Vagina (tissue), 2 donors: ENCODE measurements around the gene TAGLN3.

Experiments used
- POLR2A ChIP-seq, 2 donors: fragments of 450-650 bp; IDR thresholded peaks; one replicate each; pipeline ENCODE4 v1.6.1; 2017; ENCODE audit warnings: antibody characterized with exemption in 2 of 2, mild to moderate bottlenecking in 2 of 2, moderate library complexity in 2 of 2
- POLR2AphosphoS5 ChIP-seq, 2 donors: sonication (generic); formaldehyde crosslinking; IDR thresholded peaks; one replicate each; pipeline ENCODE4 v1.9.0; 2017; ENCODE audit warnings: antibody characterized with exemption in 2 of 2, mild to moderate bottlenecking in 2 of 2, low read depth in 1 of 2; ENCODE audit not compliant: insufficient read depth in 1 of 2
- TF ChIP-seq, protein P1 (sequence below), 3 experiments: fragments of 450-650 bp in 2 of 3; fragments of 200-600 bp in 1 of 3; sonication (generic) in 1 of 3; IDR thresholded peaks; one replicate each; pipeline ENCODE4 v1.5.1; 2017 to 2019; ENCODE audit warnings: antibody characterized with exemption in 3 of 3, mild to moderate bottlenecking in 2 of 3, moderate library complexity in 2 of 3

GRCh38 chr3:111956995-111957734 lies 41.6 kb upstream of the TAGLN3 start:
- TF ChIP-seq, protein P1, sequence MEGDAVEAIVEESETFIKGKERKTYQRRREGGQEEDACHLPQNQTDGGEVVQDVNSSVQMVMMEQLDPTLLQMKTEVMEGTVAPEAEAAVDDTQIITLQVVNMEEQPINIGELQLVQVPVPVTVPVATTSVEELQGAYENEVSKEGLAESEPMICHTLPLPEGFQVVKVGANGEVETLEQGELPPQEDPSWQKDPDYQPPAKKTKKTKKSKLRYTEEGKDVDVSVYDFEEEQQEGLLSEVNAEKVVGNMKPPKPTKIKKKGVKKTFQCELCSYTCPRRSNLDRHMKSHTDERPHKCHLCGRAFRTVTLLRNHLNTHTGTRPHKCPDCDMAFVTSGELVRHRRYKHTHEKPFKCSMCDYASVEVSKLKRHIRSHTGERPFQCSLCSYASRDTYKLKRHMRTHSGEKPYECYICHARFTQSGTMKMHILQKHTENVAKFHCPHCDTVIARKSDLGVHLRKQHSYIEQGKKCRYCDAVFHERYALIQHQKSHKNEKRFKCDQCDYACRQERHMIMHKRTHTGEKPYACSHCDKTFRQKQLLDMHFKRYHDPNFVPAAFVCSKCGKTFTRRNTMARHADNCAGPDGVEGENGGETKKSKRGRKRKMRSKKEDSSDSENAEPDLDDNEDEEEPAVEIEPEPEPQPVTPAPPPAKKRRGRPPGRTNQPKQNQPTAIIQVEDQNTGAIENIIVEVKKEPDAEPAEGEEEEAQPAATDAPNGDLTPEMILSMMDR (IDR thresholded peaks at IDR 0.05), result no peak
- TF ChIP-seq POLR2A (IDR thresholded peaks at IDR 0.05), result no peak
- no peak for TF ChIP-seq POLR2AphosphoS5 (IDR thresholded peaks at IDR 0.05; ENCODE audit: insufficient read depth in 1 of 2, low read depth in 1 of 2)
